HG02763 (cell line): Measurements from ENCODE around the gene MAS1L.

Experiments used
- ATAC-seq: cut with Tn5 transposase; IDR thresholded peaks from one replicate; pipeline ENCODE4 v1.9.1; 2021; ENCODE audit warnings: mild to moderate bottlenecking, moderate library complexity; ENCODE audit not compliant: unreplicated experiment

Gene MAS1L, protein sequence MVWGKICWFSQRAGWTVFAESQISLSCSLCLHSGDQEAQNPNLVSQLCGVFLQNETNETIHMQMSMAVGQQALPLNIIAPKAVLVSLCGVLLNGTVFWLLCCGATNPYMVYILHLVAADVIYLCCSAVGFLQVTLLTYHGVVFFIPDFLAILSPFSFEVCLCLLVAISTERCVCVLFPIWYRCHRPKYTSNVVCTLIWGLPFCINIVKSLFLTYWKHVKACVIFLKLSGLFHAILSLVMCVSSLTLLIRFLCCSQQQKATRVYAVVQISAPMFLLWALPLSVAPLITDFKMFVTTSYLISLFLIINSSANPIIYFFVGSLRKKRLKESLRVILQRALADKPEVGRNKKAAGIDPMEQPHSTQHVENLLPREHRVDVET

GRCh38 chr6:29487660-29488059 is at the start of gene MAS1L:
Gene MAS1L, minus strand, starts transcription at chr6:29487956. Its CDS starts 54 bp downstream, at chr6:29487902.
- ATAC-seq = no peak

DNA sequence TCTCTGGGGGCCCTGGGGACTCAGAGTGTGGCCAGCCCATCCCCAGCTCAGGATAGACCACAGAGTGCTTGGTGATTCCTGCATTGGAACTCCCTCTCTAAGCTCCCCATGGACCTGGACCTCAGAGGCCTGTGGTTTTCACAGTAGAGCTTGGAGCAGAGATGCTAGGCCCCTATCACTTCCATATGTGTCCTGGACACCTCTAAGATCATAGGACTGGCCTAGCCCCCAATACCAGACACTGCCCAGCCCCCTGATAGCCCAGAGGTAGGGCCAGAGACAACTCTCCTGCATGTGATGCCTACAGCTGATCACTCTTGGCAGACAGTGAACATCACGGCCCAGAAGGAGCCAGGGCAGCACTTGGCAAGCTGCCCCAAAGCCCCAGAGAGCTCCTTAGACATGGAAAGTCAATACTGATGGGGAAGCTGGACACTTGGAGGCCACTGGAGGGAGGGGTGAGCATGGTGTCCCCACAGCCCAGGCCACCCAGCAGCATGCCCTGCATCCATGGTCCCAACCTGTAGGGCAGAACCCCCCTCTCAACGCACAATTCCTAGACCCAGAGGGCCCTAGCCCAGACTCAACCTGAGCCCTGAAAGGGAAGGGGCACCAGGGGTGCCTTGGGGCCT is 44.7 kb upstream of the MAS1L start:
- no peak for ATAC-seq

DNA sequence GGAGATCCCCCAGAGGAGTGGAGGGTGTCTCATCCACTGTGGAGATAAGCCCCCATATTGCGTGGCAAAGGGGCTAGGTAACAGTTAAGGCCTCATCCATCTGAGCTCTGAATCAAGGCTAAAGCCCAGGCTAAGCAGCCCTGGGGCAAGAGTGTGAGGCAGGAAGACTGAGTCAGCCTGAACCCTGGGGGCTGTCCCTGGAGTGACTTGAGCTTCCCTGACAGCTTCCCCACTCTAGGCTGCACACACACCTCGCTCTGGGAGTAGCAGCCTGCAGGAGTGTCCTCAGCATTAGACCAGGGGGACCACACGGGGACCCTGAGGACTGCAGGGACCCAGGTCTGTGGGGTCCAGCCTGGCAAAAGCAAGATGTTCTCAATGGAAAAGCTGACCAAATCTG is 43.9 kb upstream of the MAS1L start:
- ATAC-seq = no peak

DNA sequence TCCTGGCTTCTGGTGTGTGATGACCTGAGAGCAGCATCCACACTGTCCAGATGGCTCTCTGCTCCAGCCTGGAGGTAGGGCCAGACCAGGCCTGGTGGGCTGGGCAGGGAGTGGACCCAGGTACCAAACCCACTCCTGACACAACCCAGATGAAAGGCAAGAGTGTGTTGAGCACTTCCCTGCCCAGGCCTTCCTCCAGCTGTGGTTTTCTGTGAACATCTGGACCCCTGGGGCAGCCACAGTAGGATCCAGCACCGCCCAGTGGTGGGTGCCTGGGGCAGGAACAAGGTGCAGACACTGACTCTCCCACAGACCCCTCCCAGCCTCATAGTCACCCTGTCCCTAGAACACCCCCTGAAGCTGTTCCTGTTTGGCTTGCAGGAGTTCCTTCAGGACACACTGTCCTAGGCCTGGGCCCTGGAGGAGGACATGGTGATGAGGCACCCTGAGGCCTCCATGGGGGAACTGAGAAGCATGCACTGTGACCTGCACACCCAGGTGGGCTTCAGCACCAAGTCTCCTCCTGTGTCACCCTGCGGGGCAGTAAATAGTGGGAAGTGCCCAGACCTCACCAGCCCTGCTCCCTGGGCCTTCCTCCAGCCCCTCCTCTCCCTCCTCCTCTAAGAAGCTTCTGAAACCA is 43.0 kb upstream of the MAS1L start:
- no peak for ATAC-seq

DNA sequence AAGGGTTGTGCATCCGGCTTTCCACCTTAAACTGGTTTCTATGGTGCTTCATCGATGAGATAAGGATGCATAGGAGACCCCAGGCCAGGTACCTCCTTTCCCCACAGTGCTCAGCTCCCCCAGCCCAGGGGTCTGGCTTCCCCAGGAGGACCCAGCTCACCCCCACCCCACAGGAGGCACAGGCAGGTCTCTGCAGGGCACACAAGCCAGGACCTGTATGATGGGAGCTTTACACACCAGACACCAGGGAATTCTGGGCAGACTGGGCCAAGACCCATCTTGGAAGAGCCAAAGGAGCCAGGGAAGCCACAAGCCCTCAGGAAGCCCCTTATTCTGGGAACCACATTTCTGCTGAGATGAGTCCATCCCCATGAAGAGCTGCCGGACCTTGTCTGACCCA is 42.2 kb upstream of the MAS1L start:
- no peak for ATAC-seq

- no peak for ATAC-seq
These were observed 41.3 kb upstream of the MAS1L start for GRCh38 chr6:29528988-29529560.

GRCh38 chr6:29528300-29528931 is 40.7 kb upstream of the MAS1L start:
- no peak for ATAC-seq

- ATAC-seq = no peak
These were observed 39.8 kb upstream of the MAS1L start for GRCh38 chr6:29527564-29527963.

DNA sequence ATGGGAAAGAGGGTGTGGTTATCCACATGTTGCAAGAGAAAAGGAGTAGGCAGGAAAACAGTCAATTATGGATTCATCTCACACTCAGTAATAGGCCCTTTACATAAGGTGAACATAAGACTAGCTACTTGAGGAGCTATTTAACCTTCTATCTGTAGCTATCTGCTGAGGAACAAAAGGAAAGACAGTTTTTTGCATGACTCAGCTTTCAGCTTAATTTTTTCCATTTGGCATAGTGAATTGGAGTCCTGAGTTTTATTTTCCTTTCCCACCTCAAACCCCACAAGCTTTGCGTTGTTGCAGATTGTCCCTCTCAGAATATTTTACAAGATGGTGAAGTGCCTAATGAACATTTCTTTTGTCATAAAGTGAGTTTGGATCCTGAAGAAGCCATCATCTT is 39.4 kb upstream of the MAS1L start:
- no peak for ATAC-seq

- no peak for ATAC-seq
These were observed 37.5 kb upstream of the MAS1L start for GRCh38 chr6:29525311-29525639.

DNA sequence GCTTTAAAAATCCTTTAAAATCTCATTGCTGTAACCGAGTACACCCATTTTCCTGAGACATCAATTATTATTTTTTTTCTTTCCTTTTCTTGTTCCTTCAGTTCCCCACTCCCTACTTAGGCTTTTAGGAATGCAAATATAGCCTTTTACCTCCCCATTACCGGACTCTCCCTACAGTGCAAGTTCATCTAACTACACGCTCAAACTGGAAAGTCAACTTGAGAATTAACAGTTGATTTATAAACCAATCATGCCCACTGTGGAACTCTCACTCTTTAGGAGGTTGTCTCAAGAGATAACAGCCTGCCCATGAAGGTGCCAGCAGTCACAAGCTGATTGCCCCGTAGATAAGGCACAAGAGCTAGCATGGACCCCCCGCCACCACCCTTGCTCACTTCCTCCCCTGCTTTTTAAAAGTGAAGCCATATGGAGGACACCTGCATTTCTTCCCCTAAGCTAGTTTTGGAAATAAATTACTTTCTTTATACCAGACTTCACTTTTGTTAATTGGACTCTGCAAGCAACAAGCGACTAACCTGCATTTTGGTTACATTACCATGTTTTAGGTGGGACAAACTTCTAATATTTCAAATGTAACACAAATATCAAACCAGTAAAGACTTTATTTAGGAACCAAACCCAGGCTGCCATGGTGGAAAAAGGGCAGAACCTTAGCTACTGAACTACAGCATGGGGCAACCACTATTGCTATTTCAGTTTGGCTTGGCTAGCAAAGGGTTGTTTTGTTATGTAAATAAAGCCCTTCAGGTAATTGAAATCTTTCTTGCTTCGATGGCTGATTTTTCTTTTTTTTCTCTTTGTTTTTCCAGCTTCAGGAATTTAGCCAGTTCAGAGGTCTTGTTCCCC is 36.9 kb upstream of the MAS1L start:
- ATAC-seq = no peak

GRCh38 chr6:29524044-29524443 is 36.3 kb upstream of the MAS1L start:
- ATAC-seq = no peak

GRCh38 chr6:29522227-29522626 is 34.5 kb upstream of the MAS1L start:
- no peak for ATAC-seq

DNA sequence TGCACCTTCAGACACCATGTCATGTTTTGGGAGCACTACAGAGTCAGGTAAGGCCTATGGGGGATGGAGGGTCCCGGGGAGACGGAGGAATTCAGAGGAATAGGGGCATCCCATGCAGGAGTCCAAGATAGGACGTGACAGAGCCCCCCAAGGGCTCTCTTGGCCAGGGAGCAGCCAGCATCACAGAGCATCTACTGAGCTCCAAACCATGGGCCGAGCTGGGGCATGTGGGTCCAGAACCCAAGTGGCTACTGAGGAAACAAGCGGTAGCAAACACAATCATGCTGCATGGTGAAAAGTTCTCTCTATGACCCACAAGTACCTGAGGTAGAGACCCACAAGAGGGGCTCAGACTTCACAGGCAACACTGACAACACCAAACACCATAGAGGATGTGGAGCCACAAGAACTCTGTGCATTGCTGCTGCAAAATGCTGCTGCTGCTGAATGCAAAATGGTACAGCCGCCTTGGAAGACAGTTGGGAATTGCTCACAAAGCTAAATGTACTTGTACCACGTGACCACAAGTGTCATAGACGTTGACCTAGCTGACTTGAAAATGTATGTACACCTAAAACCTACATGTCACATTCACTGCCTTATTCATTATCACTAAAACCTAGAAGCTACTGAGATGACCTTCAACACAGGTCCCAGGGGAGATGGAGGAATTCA is 33.4 kb upstream of the MAS1L start:
- ATAC-seq = no peak

GRCh38 chr6:29520232-29520631 is 32.5 kb upstream of the MAS1L start:
- no peak for ATAC-seq

DNA sequence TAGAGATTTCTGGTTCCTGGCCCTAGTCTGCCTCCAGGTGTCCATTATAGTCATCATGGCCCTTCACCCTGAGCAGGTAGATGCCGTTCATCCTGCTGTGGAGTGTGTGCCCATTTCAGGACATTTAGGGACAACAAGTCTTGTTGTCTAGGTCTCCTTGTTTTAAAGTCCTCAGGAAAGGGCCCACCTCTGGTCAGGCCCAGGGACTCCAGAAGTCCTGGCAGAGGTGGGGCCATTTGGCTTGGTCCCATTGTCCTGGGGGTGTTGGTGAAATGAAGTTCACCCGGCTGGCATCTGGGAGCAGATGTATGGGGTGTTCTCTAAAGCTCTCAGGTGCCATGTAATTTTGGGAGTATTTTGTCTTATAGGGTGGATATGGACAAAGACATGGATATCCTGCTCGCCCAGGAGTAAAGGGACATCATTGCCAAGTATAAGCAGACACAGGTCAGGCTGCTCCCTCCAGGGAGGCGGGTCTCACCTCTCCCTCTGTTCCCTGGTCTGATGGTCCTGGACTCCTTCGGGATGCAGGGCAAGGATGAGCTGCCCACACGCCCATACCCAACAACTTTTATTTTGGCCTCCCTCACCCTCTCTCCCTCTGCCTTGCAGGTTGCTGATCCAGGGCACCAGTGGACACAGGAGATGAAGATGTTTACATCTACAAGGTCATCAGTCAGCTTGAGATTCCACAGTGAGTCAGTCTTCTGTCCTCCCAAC is 31.7 kb upstream of the MAS1L start:
- ATAC-seq = no peak

- ATAC-seq = no peak
These were observed 30.1 kb upstream of the MAS1L start for GRCh38 chr6:29517728-29518440.

DNA sequence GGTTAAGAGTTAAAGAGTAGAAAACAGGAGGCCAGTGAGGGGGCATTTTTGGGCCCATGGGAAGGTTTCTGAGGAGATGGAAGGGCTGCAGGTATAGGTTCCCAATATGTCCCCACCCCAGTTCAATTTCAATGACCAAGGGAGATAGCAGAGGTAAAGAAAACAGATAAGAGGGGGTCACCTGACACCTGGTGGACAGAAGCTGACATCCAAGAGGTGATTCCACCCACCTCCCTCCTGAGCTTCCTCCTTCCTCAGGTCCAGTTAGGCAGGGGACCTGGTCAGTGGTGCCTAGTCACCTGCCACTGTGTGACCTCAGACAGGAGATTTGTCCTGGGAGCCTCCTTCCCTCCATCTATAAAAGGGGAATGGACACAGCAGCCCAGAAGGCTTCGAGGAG is 29.5 kb upstream of the MAS1L start:
- ATAC-seq = no peak

- no peak for ATAC-seq
These were observed 28.4 kb upstream of the MAS1L start for GRCh38 chr6:29516108-29516507.
